IPS DF 4.7 (cell line): ENCODE results near the gene RNF114.
"Not testable (repeated sequence)": the region's sequence is repeated elsewhere in the genome, so short reads cannot be mapped to it uniquely, and the experiment has no call there.

ENCODE experiments used
- DNase-seq: peaks from one replicate; pipeline ENCODE4 v3.0.0-alpha.2; 2013; ENCODE audit warnings: low spot score; ENCODE audit errors: extremely low read depth

The RNF114 gene

GRCh38 chr20:49985157-49985556 is 49.0 kb downstream of the RNF114 start:
- no peak for DNase-seq

DNA sequence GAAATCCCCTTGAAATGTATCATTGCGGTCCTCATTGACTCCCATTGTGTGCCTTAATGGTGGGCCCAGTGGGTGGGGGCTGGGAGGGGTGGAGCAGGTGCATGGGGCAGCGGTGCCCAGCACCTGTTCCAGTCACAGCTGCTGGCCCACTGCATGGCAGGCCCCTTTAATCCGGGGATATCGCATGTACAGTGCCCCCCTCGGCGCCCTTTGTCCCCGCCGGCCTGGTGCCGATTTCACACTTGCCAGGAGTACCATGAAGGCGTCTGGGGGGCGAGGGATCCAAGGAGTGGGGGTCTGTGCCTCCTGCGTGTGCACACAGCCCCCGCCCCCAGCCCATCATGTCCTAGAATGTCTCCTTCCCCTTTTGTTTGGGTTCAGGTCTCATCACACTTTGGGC is 49.4 kb downstream of the RNF114 start:
- no peak for DNase-seq

GRCh38 chr20:49986049-49986448 is 49.9 kb downstream of the RNF114 start:
- DNase-seq, result no peak

GRCh38 chr20:49987015-49987867 is 51.0 kb downstream of the RNF114 start:
- no peak for DNase-seq

DNA sequence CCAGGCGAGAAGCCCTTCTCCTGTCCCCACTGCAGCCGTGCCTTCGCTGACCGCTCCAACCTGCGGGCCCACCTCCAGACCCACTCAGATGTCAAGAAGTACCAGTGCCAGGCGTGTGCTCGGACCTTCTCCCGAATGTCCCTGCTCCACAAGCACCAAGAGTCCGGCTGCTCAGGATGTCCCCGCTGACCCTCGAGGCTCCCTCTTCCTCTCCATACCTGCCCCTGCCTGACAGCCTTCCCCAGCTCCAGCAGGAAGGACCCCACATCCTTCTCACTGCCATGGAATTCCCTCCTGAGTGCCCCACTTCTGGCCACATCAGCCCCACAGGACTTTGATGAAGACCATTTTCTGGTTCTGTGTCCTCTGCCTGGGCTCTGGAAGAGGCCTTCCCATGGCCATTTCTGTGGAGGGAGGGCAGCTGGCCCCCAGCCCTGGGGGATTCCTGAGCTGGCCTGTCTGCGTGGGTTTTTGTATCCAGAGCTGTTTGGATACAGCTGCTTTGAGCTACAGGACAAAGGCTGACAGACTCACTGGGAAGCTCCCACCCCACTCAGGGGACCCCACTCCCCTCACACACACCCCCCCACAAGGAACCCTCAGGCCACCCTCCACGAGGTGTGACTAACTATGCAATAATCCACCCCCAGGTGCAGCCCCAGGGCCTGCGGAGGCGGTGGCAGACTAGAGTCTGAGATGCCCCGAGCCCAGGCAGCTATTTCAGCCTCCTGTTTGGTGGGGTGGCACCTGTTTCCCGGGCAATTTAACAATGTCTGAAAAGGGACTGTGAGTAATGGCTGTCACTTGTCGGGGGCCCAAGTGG is 51.9 kb downstream of the RNF114 start:
- DNase-seq, result no peak

DNA sequence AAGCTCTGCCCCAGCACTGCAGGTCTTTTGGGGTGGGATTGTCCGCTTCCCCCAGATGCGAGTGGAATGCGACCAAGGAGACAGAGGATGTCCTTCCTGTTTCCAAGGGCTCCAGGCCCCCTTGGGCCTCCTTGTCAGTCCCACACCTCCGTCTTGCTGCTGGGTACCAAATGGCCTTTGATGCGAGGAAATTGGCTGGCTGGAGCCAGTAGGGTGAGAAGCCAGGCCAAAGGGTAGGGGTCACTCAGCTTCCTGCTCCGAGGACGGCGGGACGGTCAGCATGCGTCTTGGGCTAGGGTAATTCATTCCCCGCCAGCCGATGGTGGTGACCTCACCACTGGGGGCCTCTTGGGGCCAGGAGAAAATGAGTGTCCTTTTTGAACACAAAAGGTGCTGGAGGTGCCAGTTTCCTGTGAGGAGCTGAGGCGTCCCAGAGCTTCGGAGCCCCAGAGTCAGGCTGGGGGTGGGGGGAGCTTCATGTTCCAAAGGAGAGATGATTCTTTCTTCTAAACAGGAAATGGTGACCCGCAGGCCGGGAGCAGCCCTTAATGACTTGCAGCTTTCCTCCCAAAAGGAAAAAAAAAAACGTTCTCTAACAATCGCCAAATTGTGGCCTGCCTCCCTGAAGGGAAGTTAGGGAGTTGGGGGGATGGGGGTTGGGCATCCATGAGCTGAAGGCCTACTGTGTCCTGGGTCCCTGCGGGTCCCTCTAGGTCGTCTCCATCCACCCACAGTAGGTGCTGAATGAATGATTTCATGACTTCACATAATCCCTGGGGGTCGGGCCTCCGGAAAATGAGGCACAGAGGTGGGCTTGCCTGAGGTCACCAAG is 53.3 kb downstream of the RNF114 start:
- DNase-seq, result no peak

DNA sequence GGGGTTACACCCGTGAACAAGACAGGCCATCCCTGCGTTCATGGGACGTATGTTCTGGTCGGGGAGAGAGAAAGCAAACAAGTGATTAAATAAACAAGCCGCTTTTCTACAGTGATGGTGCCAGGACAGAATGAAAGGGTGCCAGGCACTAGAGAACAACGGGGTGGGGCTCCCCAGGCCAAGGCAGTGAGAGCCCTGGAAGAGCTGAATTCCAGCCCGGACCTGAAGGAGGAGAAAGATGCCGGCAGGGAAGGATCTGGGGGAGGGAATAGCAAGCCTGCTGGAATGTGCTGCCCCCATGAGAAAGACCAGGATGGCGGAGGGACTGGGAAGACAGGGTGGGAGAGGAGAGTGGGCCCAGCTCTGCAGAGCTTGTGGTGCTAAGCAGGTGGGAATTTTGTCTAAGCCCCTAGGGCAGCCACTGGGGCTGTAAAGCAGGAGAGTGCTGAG is 54.1 kb downstream of the RNF114 start:
- DNase-seq, result no peak

GRCh38 chr20:49993301-49993751 is 57.1 kb downstream of the RNF114 start:
- DNase-seq, result no peak

DNA sequence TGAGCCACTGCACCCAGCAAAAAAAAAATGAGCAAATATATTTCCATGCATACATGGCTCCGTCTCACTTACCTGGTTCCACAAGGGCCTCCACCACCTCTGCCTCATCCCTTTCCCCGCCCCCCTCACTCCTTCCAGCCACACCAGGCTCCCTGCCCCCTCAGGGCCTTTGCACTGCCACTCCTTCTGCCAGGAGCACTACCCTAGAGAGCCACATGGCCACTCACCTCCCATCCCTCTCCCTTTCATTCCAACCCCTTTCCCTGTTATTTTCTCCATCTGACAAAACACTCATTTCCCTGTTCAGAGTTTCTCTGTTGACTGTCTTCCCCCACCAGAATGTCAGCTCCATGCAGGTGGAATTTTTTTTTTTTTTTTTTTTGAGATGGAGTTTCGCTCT is 59.4 kb downstream of the RNF114 start:
- DNase-seq, result no peak

DNA sequence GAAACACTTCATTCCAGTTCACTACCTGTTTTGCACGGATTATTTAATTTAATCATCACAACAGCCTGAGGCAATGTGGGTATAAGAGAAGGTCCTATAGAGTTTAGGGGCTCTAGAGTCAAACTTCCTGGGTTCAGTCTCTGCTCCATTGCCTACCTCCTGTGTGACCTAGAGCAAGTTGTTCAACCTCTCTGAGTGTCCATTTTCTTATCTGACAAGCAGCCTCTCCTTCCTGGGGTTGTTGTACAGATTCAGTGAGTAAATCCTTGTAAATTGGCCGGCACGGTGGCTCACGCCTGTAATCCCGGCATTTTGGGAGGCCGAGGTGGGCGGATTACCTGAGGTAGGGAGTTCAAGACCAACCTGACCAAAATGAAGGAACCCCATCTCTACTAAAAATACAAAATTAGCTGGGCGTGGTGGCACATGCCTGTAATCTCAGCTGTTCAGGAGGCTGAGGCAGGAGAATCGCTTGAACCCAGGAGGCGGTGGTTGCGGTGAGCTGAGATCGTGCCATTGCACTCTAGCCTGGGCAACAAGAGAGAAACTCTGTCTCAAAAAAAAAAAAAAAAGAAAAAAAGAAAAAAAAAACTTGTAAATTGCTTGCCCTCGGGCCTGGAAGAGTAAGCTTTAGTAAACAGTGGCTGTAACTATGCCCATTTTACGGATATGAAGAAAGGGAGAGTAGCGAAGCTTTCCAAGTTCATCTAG is 62.4 kb downstream of the RNF114 start:
- DNase-seq, result not testable (repeated sequence)

DNA sequence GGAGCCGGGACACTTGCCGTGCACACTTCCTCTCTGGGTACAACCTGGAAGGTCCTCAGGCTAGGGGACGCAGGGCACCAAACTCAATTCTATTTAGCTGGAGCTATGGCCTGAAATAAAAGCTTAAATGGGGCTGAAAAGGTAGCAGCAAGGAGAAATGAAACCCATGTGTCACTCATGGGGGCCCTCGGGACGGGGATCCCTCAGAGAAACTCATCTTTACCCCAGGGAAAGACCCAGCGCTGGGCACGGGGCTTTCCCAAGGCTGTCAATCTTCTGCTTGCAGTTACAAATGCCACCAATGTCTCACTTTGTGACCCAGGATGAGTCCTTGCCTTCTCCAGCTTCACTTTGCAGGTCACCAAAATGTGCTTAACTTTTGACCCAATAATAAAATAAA is 63.1 kb downstream of the RNF114 start:
- no peak for DNase-seq

GRCh38 chr20:50000548-50001222 is 64.5 kb downstream of the RNF114 start:
- DNase-seq, result not testable (repeated sequence)

GRCh38 chr20:50001784-50002311 is 65.7 kb downstream of the RNF114 start:
- DNase-seq, result no peak

DNA sequence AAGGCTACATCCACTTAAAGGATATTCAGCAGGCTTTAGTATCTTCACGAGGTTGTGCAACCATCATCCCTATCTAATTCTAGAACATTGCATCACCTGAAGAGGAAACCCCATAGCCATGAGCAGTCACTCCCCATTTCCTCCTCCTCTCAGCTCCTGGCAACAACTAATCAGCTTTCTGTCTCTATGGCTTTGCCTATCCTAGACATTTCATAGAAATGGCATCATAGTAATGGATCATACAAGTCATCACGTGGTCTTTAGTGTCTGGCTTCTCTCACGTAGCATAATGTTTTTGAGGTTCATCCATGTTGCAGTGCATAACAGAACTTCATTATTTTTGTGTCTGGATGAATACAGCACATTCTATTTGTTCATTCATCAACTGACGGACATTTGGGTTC is 67.1 kb downstream of the RNF114 start:
- no peak for DNase-seq
